Measurements from ENCODE around the gene ABCA3.

- TF ChIP-seq CTCF (IDR thresholded peaks at IDR 0.05) (no peak), POLR2A (IDR thresholded peaks at IDR 0.05) (no peak)
Observed at GRCh38 chr16:2297506-2297860, 43.0 kb downstream of the ABCA3 start.

Data from prostate gland (tissue), 2 donors.